Activated CD8-positive, alpha-beta memory T cell treated with anti-CD3 and anti-CD28 coated beads for 48 hours (primary cell): ENCODE measurements around the gene DSCAM.

Experiments used
- DNase-seq, 3 experiments: peaks; one replicate each; pipeline ENCODE4 v3.0.0-alpha.2; 2020; ENCODE audit warnings: low read depth in 2 of 3, low spot score in 2 of 3

Gene DSCAM

GRCh38 chr21:40016667-40017066 is 830.3 kb downstream of the DSCAM start:
- DNase-seq: no peak

- no peak for DNase-seq
Observed at GRCh38 chr21:40016234-40016633, 830.7 kb downstream of the DSCAM start.

DNA sequence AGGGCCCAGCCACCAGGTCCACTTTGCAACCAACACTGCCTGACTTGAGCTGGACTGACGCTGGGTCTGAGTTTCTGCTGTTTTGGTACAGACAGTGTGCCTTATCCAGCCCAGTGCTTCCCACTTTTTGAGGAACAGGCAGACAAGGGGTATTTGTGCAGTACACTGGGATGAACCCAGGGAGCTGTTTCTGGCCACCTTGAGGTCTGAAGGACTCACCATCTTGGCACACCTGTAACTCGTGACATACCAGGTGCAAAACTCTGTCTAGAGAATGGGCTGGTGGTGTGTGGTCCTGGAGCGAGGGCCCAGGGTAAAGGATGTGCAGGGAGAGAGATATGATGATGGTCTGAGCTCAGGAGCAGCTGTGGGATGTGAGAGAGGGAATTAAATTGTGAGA is 831.1 kb downstream of the DSCAM start:
- no peak for DNase-seq

DNA sequence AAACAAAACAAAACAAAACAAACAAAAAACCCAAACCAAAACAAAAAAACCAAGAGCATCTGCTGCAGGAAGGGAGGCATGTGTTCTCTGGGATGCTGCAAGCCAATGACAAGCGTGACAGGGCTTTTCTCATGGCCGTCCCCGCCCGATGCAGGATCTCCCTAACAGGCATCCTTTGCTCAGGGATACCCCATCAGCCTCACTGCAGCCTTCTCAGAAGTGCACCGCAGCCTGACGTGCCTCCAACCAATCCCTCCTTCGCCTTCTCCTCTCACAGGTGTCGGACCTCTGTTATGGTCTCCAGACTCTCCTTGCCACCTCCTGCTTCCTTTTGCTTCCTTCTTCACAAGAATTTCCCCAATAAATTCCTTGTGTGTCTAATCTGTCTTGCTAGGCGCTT is 832.6 kb downstream of the DSCAM start:
- no peak for DNase-seq

GRCh38 chr21:40013001-40013735 is 833.8 kb downstream of the DSCAM start:
- DNase-seq: no peak

DNA sequence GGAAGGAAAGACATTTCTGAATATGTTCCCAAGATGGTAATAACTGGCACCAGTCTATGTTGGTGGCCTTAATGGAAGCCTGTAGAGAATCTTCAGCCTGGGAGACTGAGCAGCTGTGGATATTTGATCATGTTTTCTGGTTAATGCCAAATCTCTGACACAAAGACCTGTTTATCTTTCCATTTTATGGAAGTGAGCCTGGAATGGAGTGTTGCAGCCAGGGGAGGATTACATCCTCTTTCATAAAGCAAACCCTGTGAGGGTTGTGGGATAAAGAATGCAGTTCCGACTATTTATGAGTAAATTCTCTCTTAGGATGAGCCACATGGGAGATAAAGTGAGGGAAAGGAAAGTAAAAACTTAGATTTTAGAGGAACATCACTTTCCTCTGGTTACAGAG is 835.6 kb downstream of the DSCAM start:
- no peak for DNase-seq

DNA sequence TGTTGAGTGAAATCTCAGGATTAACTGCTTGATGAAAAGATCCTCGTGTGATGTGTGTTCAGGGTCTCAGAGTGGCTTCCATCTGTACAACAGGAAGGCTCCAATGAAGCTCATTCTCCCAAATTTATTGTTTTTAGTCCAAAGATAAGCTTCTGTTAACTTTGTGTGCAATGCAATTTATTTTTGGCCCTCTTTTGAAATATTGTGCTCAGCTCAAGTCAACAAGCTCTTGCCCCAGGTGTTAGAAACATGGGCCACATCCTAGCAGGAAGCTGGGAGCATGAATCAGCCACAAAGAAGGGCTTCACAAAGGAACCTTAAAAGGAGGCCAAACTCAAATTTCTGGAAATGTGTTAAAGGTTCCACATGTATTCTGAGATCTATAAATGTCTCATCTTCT is 844.0 kb downstream of the DSCAM start:
- DNase-seq: no peak

GRCh38 chr21:39984286-39984991 is 862.5 kb downstream of the DSCAM start:
- DNase-seq: no peak

- DNase-seq: no peak
Observed at GRCh38 chr21:39980241-39980820, 866.6 kb downstream of the DSCAM start.

DNA sequence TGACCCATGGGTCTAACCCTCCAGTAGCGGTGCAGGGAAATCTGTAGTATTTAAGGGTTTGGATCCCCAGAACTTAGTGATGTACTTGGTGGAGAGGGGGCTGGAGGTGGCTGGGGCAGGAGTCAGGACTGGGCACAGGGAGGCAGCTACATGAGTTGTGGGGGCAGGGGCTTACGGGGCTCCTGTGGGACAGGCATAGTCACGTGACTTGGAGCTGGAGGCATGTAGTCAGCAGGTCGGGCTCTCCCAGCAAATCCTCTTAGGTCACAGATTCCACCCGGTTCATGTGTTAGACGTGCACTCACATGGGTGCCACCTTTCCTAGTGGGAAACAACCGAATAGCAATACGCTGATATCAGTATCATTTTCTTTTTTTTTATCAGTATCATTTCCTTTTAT is 867.6 kb downstream of the DSCAM start:
- DNase-seq: no peak

DNA sequence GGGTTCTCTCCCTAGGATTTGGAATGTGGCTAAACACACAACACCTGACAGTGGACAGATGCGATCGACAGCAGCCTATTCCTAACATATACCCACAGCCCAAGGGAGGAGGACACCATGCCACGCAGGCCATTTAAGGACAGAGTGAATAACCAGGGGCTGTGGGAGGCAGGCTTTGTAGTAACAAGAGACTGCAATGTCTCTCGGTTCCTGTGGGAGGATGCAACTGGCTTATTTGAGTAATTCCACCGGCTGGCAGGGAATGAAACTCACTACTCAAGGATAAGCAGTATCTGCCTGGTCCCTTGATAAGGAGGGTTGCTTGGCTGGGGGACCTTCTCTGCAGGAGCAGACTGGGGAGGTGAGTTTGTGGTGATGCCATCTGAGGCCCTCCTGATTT is 870.2 kb downstream of the DSCAM start:
- DNase-seq: no peak

DNA sequence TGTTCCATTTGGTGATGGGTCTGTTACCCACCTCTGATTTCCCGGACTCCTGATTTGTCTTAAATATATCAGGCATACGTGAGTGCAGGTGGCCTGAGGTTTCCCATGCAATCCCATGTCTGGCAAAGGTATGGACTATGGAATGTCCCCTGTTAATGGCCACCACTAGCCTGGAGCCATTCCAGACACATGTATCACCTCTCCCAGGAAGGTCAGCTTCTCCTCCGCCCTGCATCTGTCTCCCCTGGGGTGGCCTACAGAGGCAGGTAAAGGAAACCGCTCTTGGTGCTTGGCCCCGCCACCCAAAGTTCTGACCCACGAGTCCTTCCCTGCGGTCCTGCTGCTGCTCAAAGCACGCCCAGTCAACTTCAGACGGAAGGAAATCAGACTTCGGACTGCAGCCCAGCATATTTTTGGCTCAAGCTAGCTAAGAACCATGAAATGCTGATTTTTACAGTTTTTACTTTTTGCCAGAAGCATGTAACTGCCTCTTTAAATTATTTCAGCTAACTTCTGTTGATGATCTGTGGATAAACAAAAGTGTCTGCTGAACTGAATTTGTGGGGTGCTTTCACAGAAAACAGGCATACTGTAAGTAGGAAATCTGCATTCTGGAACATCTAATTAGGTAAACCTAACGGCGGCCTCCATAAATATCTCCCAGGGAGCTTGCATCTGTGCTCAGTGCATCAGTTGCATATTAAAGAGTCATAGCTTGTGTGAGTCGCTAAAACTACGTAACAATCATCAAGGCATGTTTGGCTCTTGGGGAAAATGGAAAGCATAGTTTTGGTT is 873.8 kb downstream of the DSCAM start:
- no peak for DNase-seq

- no peak for DNase-seq
Observed at GRCh38 chr21:39972471-39972870, 874.5 kb downstream of the DSCAM start.

- no peak for DNase-seq
Observed at GRCh38 chr21:39971956-39972355, 875.0 kb downstream of the DSCAM start.

GRCh38 chr21:39969691-39970364 is 877.1 kb downstream of the DSCAM start:
- no peak for DNase-seq

GRCh38 chr21:39968010-39968409 is 878.9 kb downstream of the DSCAM start:
- no peak for DNase-seq

- DNase-seq: no peak
Observed at GRCh38 chr21:39966786-39967185, 880.2 kb downstream of the DSCAM start.

DNA sequence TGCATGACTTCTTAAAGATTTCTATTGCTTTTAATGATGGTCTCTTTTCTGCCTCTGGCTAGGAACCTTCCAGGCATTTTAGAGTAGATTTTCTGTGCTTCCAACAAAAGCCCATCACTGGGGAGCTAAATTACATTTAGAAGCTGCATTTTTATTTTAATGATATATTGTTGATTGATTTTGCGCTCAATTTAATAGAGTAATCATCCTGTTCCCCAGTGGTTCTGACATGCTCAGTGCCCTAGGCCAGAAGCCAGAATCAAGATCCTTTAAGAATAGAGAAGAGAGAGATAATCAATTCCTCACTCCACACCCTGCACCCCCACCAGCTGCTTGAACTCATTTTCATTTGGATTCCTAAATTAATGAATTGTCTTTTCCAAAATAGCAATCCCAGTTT is 881.9 kb downstream of the DSCAM start:
- no peak for DNase-seq

DNA sequence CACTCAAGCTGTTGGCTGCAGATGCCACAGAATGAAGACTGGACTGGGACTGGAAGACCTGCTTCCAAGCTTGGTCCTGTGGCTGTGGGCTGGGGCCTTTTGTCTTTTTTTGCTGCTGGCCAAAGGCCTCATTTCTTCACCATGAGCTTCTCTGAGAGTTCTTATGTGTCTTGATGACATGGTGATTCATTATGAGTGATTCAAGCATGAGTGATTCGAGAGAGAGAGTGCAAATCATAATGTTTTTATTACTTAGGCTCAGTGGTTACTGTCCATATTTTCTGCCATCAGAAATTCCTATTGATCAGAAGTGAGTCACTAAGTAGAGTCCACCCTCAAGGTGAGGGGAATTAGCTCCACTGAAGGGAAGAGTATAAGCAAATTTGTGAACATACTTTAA is 885.7 kb downstream of the DSCAM start:
- DNase-seq: no peak
